ENCODE results near the gene AKT1.
A peak's percentile ranks its signal among the peaks of the same experiment; 100 is the strongest.

Gene AKT1

DNA sequence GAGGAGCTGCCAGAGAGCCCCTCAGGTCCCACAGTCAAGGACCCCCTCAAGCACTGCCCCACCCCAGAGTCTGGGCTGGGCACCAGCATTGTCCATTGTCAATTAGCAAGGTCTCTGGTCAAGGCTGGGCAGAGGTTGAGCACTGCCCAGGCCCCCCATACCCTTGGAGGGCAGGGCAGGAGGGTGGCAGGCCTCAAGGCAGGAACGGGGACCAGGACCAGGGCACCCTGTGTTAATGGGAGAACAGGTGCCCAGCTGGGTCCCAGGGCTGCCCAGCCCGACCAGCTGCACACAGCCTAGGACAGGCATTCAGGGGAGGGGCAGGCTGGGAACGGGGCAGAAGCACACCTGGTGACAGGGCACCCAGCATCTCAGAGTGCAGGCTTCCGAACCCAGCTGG lies 24.2 kb downstream of the AKT1 start:
- FAIRE-seq: no peak

DNA sequence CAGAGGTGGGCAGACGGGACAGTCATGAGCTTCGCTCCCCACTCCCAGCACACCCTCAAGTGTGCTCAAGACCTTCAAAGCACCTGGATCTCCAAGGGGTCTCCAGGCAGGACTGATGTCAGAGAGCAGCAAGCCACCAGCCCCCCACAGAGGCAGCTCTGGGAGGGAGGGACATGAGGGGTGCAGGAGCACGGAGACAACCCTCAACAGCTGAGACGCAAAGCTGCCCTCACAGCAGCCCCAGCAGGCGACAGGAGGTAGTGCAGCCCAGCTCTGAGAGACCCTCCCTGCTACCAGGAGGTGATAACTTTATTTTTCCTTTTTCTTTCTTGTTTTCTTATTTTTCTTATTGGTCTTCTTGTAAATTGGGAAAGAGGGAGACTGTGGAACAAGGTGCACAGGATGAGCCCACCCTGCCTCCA lies 24.7 kb downstream of the AKT1 start:
- no peak for FAIRE-seq

DNA sequence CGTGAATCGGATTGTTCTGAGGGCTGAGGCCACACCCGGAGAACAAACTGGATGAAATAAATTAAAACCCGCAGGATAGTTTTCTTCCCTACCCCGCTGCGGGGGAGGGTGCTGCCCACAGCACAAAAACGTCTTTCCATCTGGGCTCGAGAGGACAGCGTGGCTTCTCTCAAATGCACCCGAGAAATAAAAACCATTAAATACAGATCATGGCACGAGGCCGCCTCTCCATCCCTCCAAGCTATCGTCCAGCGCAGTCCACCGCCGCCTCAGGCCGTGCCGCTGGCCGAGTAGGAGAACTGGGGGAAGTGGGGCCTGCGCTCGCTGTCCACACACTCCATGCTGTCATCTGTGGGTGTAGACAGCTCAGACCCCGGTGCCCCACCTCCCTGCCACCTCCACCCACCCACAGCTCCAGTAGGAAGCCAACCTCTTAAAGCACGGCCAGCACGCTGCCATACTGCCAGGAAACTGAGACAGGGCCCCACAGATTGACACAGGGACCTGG lies 25.4 kb downstream of the AKT1 start:
- FAIRE-seq: no peak

DNA sequence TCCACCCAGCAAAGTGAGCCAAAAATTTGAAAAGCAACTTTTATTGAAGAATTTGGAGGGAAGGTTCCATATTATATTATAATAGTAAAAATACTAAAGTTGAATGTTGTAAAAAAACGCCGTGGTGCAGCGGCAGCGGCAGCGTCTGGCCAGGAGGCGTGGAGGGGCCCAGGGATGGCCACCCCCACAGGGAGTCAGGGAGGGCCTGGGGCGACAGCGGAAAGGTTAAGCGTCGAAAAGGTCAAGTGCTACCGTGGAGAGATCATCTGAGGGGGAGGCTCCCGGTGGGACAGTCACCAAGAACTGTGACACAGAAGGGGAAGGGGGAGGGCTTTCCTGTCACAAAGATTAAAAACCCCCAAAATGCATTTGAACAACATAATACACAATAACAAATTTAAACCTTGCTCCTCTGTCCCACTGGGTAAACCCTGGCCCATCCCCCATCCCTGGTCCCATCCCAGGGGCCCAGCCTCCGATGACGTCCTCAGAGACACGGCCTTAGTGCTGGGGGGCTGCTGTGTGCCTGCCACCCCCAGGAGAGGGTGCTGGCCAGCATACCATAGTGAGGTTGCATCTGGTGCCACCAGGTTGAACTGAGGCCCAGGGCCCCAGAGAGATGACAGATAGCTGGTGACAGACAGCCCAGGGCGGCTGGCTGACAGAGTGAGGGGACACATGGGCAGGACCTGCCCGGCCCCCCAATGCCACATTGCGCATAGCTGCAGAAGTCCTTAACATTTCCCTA lies 26.1 kb downstream of the AKT1 start:
- FAIRE-seq: no peak

DNA sequence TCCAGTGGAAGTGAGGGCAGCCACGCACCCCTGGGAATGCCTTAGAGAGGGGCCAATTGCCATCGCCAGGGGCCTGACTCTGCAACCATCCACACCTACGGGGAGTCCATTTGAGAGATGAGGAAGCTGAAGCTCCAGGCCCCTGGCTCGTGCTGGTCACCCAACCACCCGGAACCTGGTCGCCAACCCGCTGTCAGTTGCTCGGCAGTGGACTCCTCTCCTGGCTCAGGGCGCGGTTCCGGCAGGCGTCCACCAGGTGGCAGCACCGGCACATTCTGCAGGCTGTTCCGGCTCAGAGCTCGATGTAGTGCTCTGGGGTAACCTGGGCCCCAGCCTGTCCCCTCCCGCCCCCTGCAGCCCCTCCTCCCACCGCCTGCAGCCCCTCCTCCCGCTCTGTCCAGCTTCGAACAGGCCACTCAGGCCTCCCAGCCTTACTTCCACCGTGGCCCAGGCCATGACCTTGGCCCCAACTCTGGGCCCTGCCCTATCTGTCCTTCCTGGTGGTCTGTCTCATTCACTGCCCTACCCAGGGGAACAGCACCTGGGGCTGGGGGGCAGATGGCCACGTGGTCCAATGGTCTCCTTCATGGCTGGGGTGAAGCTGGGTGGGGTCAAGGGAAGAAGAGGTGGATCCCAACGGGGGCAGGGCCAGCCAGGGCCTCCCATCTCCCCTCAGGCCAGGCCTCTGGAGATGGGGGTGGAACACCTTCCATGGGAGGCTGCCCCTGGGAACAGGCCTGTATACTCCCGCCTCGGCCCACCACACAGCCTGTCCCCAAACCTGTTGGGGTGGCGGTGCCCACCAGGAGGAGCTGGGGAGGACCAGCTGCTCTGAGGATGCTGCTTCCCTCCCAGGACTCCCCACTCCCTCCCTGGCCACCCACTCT lies 26.9 kb downstream of the AKT1 start:
- FAIRE-seq: peak; percentile 30

DNA sequence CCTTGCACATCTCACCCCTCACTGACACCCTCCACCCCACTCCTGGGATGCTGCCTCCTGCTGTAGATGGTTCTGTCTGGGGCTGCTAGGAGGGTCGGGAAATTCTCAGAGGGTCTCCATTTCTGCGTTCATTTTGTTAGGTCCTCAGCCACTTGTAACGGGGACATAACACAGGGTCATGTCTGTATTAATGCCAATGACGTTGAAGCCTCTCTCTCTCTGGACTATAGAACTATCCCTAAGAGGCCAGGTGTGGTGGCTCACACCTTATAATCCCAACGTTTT lies 28.0 kb downstream of the AKT1 start:
- FAIRE-seq: no peak

DNA sequence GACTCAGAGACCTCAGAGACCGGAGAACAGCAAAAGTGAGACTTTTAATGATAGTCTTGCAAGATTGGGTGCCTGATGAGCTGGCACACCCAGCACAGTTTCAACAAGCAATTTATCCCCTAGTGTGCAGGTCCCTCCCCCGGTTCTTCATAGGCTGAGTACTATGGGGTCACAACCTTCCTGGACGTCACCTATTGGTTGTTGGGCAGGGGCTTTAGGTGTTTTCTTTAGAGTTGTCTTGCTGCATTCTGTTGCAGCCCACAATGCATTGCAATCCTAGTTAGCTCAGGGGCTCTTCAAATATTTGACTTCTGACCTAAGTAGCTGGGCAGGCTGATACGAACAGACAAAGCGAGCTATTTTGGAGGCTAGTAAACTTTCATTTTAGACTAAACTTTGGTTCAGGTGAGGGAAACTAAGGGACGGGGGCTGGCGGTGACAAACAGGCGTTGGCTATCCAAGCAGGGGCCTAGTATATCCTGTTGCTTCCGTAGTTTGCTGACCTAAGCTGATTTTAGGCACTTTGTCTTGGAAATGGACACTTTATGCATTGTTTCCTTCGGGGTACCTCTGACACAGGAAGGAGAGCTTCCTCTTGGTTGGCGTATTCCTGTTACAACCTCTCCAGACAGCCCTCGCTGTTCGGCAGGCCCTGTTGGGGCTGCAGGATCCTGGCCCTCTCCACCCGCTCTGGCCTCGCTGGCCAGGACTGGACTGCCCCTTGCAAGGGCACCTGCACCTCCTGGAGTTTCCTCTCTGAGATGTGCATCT lies 28.5 kb downstream of the AKT1 start:
- no peak for FAIRE-seq

DNA sequence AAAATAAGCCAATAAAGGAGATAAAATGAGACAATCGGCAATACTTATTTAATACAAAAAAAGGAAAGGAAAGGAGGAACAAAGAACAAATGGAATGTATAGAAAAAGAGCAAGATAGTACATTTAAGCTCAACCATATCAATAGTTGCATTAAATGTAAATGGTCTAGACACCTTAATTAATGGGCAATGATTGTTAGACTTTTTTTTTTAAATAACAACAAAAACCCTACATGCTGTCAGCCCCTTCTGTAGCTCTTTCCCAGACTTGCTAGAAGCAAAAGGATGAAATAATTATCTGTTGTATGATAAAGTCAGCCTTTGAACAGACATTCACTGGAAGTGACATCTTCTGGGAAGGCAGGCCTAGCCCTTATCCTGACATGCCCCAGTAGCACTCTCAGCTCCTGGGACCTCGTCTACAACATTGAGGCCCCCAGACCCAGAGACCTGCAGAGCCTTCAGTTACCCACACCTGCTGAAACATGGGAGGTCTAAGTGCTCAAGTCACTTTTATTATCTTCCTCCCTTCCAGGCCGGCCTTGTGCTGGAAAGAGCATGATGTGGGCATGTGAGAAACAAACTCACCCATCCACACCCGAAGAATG lies 29.2 kb downstream of the AKT1 start:
- FAIRE-seq: no peak

DNA sequence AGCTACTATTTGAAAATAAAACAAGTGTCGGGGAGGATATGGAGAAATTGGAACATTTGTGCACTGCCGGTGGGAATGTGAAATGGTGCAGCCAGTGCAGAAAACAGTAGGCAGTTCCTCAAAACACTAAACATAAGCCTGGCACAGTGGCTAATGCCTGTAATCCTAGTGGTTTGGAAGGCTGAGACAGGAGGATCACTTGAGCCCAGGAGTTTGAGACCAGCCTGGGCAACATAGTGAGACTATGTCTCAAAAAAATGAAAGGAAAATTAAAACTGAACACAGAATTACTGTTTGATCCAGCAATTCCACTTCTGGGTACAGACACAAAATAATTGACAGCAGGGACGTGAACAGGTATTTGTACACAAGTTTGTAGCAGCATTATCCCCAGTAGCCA lies 30.0 kb downstream of the AKT1 start:
- FAIRE-seq: no peak

DNA sequence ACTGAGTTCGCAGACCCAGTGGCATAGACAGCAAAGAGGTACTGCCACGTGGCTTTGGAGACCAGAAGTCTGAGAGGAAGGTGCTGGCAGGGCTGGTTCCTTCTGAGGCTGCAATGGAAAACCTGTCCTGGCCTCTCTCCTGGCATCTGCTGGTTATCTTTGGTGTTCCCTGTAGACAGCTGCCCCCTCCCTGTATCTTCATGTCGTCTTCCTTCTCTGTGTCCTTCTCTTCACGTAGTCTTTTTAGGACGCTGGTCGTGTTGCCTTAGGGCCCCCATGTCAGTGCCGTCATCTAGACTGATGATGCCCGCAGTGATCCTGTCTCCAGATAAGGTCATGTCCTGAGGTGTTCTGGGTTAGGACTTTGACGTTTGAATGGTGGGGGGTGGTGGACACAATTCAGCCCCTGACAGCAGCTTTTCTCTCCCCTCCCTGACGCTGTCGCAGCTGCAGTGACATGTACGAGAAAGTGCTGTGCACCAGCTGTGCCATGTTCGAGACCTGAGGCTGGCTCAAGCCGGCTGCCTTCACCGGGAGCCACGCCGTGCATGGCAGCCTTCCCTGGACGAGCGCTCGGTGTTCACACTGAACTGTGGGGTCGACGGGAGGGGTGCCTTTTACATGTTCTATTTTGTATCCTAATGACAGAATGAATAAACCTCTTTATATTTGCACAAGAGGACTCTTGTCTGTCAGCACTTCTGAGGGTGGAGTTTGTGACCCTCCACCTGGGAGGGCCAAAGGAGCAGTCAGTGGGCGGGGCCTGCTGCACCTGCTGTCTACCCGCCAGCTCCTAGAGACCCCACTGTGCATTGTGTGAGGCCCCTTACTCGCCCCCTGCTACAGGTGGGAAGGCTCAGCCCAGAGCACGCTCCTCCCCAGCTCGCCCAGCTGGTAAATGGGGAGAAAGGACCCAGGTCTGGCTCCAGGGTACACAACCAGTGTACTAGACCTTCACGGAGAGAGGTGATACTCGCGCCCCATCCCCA lies 36.3 kb downstream of the AKT1 start:
- no peak for FAIRE-seq

DNA sequence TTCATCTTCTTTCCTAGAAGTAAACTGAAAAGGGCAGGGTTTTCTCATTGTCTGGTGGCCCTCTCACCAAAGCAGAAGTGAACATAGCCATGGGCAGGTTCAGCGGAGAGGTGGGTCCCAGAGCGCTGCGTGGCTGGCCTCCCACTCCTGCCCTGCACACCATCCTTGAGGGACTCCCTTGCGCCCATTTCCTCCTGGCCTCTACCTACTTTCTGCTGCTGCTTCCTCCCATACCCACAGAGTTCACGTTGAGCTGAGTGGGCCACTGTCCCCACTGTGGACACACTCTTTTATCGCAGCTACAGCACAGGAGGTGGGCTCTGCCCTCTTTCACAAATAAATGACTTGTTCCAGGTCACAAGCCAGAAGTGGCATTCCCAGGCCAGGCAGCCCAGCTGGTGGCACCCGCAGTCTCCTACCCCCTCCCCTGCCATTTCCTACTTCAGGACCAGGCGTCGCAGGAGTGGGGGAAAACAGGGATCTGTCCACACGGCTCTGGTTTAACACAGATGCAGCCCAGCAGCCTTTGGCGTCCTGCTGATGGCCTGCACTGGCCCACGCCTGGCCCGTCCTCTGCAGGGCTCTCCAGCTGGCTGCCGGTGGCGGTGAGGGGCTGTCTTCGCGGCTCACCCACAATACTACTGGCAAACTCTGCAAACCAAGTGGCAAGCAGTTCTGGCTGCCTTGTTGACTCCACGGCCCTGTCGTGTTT lies 37.7 kb downstream of the AKT1 start:
- no peak for FAIRE-seq

DNA sequence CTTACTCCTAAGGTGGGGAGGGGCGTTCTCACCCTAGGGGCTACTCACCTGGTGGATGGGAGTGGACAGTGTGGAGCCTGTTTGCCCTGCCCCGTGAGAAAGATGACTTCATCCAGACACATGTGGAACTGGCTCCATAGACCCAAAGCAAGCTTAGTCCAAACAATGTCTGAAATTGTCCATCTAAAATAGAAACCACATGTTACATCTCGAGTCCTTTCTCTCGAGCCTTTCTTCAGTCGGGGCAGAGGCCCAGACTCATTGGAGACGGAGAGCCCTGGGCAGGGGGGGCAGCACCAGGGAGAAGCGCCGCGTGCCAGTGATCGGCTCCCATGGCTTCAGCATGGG lies 38.3 kb downstream of the AKT1 start:
- no peak for FAIRE-seq

DNA sequence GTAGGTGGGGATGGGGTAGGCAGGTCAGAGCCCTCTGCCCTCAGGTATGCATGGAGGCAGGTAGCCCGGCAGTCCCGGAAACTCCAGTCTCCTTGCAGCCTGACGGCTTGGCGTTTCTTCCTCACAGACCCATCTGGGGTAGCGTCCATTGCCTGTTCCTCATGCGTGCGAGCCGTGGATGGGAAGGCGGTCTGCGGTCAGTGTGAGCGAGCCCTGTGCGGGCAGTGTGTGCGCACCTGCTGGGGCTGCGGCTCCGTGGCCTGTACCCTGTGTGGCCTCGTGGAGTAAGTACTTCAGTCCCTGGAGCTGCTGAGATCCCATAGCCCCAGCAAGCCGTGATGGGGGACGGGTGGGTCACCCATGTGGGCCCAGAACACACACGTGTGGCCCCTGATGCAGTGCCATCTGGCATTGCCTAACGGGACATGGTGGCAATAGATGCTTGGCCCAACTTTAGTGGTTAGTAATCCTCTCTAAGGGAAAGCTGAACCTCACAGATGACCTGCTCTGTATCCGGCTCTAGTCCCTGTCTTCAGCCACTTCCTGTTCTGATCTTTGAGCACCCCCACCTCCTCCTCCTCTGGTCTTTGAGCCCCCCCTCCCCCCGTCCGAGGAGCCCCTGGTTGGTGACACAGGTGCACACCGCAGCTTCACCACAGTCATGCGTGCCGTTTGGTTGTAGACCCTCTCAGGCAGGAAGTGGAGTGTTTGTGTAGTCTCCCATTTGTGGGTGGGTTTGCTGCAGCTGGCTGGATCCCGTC lies 38.9 kb downstream of the AKT1 start:
- no peak for FAIRE-seq

DNA sequence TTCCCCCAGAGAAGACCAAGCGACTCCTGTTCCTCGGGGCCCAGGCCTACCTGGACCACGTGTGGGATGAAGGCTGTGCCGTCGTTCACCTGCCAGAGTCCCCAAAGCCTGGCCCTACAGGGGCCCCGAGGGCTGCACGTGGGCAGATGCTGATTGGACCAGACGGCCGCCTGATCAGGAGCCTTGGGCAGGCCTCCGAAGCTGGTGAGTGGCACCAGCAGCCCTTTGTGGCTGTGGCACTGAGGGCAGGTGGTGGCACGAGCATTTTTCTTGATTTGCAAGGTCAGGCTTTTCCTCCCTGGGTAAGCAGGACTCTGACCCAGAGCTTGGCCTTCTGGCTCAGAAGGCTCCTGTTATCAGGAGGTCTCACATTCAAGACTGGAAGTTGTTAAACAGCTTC lies 39.9 kb downstream of the AKT1 start:
- FAIRE-seq: no peak

DNA sequence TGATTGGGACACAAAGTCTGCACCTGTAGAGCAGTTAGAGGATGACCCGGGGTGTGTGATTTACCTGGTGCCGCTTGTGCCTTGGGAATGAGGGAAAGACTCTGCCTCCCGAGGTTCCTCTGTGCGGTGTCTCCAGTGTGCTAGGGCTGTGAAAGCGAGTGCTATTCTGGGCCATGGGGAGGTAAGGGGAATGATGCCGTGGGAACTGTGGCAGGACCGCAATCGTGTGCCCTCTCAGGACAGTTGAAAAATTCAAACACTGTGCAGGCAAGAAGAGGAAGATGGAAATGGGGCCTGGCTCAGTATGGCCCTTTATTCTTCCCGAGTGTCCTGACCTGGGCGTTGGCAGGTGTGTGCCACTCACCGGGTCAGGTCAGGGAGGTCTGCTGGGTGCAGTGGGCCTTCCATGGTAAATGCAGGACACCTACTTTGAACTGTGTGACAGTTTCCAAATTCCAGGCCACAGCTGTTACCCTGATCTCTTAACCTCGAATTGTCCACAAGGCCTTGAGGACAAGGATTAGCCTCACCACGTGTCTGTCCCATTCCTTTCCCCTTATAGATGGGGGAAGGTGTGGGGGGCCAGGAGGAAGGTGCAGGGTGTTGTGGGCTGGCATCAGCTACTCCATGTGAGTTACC lies 41.2 kb downstream of the AKT1 start:
- FAIRE-seq: no peak

DNA sequence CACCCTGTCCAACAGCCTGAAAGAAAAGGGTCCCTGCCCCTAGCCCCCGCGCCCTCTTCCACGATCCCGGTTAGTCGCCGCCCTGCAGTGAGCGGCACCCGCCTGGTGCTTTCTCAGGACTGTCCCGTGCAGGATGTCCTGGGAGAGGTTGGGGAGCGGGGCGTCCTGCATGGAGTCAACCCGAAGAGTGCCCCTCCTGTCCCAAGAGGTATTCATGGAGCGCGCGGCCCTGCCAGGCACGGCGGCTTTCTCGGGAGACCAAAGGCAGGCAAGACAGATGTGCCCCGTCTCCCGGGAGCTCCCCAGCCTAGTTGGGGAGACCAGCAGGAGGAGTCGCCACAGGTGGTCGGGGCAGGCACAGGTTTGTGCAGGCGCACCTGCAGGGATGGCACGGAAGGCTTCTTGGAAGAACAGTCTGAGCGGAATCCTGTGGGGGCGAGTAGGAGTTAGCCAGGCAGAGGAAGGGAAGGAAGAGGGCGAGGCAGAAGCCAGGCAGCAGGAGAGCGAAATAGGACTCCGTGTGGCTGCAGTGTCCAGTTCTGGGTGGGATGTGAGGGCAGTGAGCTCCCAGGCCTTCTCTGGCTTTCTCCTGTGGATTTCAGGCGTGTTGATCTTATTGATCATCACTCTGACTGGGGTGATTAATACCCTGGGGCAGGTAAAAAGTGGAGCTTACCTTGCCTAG lies 41.9 kb downstream of the AKT1 start:
- FAIRE-seq: no peak

DNA sequence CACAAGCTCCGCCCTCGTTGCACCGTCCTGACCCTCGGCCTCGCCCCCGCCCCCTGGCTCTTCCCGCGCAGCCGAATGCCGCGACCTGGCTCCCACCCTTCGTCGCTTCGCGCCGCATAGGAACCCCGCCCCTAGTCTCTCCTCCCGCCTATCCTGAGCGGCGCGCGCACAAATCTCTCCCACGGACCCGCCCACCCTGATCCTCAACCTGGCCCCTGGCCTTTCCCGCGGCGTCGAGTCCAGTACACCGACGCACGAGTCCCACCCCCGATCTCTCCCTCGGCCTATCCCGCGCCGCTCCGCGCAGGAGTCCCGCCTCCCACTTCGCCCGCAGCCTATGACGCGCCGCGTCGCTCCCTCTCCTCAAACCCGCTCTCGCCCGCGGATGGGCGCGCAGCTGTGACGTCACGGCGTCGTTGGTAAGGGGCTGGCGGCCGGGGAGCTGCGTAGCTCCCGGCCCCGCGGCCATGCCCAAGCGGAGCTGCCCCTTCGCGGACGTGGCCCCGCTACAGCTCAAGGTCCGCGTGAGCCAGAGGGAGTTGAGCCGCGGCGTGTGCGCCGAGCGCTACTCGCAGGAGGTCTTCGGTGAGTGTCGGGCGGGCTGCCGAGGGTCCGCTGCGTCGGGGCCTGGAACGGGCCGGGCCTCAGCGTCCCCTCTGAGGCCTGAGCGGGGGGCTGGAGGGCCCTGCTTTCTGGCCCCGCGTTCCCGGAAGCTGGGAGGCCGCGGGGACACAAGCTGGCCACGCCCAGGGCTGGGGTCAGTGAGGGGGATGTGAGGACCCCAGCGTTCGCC lies 42.6 kb downstream of the AKT1 start, which contains the start of gene SIVA1:
SIVA1 (plus strand) TSS at position 413 of the 793 bp plus-strand sequence; CDS start at position 468, 55 bp downstream.
- FAIRE-seq: peak; percentile 97

DNA sequence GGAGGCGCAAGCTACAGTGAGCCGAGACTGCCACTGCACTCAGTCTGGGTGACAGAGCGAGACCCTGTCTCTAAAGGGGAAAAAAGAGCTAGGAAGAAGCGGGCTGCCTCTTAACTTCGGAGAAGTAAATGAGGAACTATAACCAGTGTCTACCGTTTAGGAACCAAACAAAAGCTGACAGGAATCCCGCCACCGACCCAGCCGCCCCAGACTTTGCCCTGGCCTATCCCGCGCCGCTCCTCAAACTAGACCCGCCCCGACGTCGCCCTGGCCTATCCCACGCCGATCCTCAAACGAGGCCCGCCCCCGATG lies 43.2 kb downstream of the AKT1 start:
- no peak for FAIRE-seq
